HCT116 (cell line): ENCODE results near the gene UBE2H. TPM values are rescaled to one million over a fixed set of nuclear protein-coding genes. Genes with fewer than 3 reads are reported as not detected.
A peak's percentile ranks its signal among the peaks of the same experiment; 100 is the strongest.

Experiments used
- ATAC-seq: fragments of 200-7000 bp; cut with Tn5 transposase; 2 replicates; pipeline ENCODE4 v1.9.1; 2020; ENCODE audit warnings: mild to moderate bottlenecking, moderate library complexity
- BruUV-seq: library from RNA; stranded (reverse); fragments of 400-500 nt; replicated peaks from 2 replicates; lab custom pipeline; 2021; lab: Mats Ljungman, UMichigan
- CTCF ChIA-PET: fragments of 300-600 bp; sonication (Branson Sonifier 250); formaldehyde crosslinking; loops from one replicate; lab custom pipeline; 2021; ENCODE audit warnings: antibody characterized with exemption; lab: Charles Lee
- POLR2A ChIA-PET: fragments of 300-600, 350-600 bp; sonication (Branson Sonifier 250); formaldehyde crosslinking; loops from one replicate; lab custom pipeline; 2021; ENCODE audit warnings: antibody characterized with exemption; lab: Charles Lee
- RAD21 ChIA-PET, 2 experiments: fragments of 300-600 bp; sonication (Branson Sonifier 250); formaldehyde crosslinking; loops; one replicate each; lab custom pipeline; 2023; ENCODE audit warnings: low total read pairs in 2 of 2; ENCODE audit not compliant: uncharacterized antibody in 2 of 2, unreplicated experiment in 2 of 2, low non-redundant PET in 1 of 2; lab: Charles Lee
- DNase-seq: peaks from one replicate; pipeline ENCODE4 v3.0.0-alpha.2; 2010; ENCODE audit warnings: low read depth, low spot score
- H2AFZ ChIP-seq: fragments of 200-600 bp; shearing (Covaris generic), sonication (generic); 2 replicates; pipeline ENCODE4 v1.6.1; 2017; ENCODE audit warnings: low read depth, mixed run types, mixed read lengths, antibody characterized with exemption, low read length; ENCODE audit not compliant: poor library complexity, severe bottlenecking
- H3K27ac ChIP-seq: 2 replicates; pipeline ENCODE4 v1.5.1; 2012; ENCODE audit warnings: low read depth, low read length
- H3K27me3 ChIP-seq: fragments of 200-600 bp; sonication (generic); 2 replicates; pipeline ENCODE4 v1.6.1; 2016; ENCODE audit warnings: mixed run types, low read length, mixed read lengths; ENCODE audit not compliant: insufficient read depth
- H3K36me3 ChIP-seq, 2 experiments: fragments of 200-500 bp in 1 of 2; fragments of 200-600 bp in 1 of 2; sonication (Bioruptor generic) in 1 of 2; sonication (generic) in 1 of 2; 2 replicates each; pipeline versions ENCODE4 v1.5.1 to v1.6.1; 2014 to 2016; ENCODE audit warnings: low read length in 2 of 2, inconsistent platforms in 1 of 2, mixed read lengths in 1 of 2, mixed run types in 1 of 2; ENCODE audit not compliant: insufficient read depth in 2 of 2, control insufficient read depth in 1 of 2
- H3K4me1 ChIP-seq, 2 experiments: fragments of 200-600 bp in 1 of 2; sonication (generic) in 1 of 2; 2 replicates each; pipeline versions ENCODE4 v1.5.1 to v1.6.1; 2012 to 2017; ENCODE audit warnings: low read length in 2 of 2, inconsistent platforms in 1 of 2, mild to moderate bottlenecking in 1 of 2, mixed read lengths in 1 of 2, mixed run types in 1 of 2, moderate library complexity in 1 of 2; ENCODE audit not compliant: insufficient read depth in 2 of 2, control insufficient read depth in 1 of 2
- H3K4me2 ChIP-seq: fragments of 200-600 bp; sonication (generic); 2 replicates; pipeline ENCODE4 v1.6.1; 2017; ENCODE audit warnings: mixed run types, low read length, mixed read lengths
- H3K4me3 ChIP-seq, 2 experiments: fragments of 200-600 bp in 1 of 2; sonication (generic) in 1 of 2; replicated peaks in 1 of 2; 2 replicates each; pipeline ENCODE4 v1.5.1; 2011 to 2016; ENCODE audit warnings: low read length in 2 of 2, control low read depth in 1 of 2, low read depth in 1 of 2, mild to moderate bottlenecking in 1 of 2, mixed read lengths in 1 of 2, mixed run types in 1 of 2
- H3K79me2 ChIP-seq: fragments of 200-600 bp; sonication (generic); 2 replicates; pipeline ENCODE4 v1.6.1; 2017; ENCODE audit warnings: mild to moderate bottlenecking, mixed run types, low read length, moderate library complexity, mixed read lengths; ENCODE audit not compliant: insufficient read depth
- H3K9ac ChIP-seq: fragments of 200-600 bp; sonication (generic); 2 replicates; pipeline ENCODE4 v1.6.1; 2016; ENCODE audit warnings: low read length, mixed read lengths
- H3K9me2 ChIP-seq: fragments of 200-600 bp; sonication (generic), shearing (Covaris generic); 2 replicates; pipeline ENCODE4 v1.6.1; 2017; ENCODE audit warnings: mixed run types, mild to moderate bottlenecking, moderate library complexity; ENCODE audit not compliant: insufficient read depth
- H3K9me3 ChIP-seq, 2 experiments: fragments of 200-500 bp in 1 of 2; fragments of 200-600 bp in 1 of 2; sonication (Bioruptor generic) in 1 of 2; sonication (generic) in 1 of 2; 2 replicates each; pipeline ENCODE4 v1.6.1; 2014 to 2017; ENCODE audit warnings: low read length in 2 of 2, mixed read lengths in 2 of 2, inconsistent platforms in 1 of 2, low read depth in 1 of 2, mild to moderate bottlenecking in 1 of 2, mixed run types in 1 of 2, moderate library complexity in 1 of 2; ENCODE audit not compliant: control insufficient read depth in 1 of 2, insufficient read depth in 1 of 2
- H4K20me1 ChIP-seq: fragments of 200-600 bp; sonication (generic), shearing (Covaris generic); 2 replicates; pipeline ENCODE4 v1.6.1; 2017; ENCODE audit warnings: mixed run types, mild to moderate bottlenecking, moderate library complexity; ENCODE audit not compliant: insufficient read depth
- EGR1 ChIP-seq: IDR thresholded peaks from 2 replicates; pipeline ENCODE4 v1.6.1; 2012; ENCODE audit warnings: low read depth
- ELF1 ChIP-seq: IDR thresholded peaks from 2 replicates; pipeline ENCODE4 v1.6.1; 2012; ENCODE audit warnings: low read depth, borderline replicate concordance
- FOSL1 ChIP-seq: IDR thresholded peaks from 2 replicates; pipeline ENCODE4 v1.6.1; 2012; ENCODE audit warnings: low read depth
- JUND ChIP-seq: IDR thresholded peaks from 2 replicates; pipeline ENCODE4 v1.6.1; 2012
- POLR2A ChIP-seq: IDR thresholded peaks from 2 replicates; pipeline ENCODE4 v1.7.0; 2011; ENCODE audit warnings: borderline replicate concordance; ENCODE audit not compliant: insufficient read depth, insufficient read length; ENCODE audit errors: extremely low read depth
- SP1 ChIP-seq: IDR thresholded peaks from 2 replicates; pipeline ENCODE4 v1.6.1; 2012; ENCODE audit warnings: low read depth
- TCF7L2 ChIP-seq: IDR thresholded peaks from 2 replicates; pipeline ENCODE4 v1.7.0; 2011; ENCODE audit warnings: borderline replicate concordance, inconsistent platforms; ENCODE audit not compliant: insufficient read depth, insufficient read length; ENCODE audit errors: extremely low read depth
- YY1 ChIP-seq: IDR thresholded peaks from 2 replicates; pipeline ENCODE4 v1.6.1; 2011; ENCODE audit warnings: low read length, low read depth, moderate library complexity, mild to moderate bottlenecking; ENCODE audit not compliant: insufficient replicate concordance; ENCODE audit errors: extremely low read depth
- intact Hi-C: fragments of 100-400 bp; cut with micrococcal nuclease; formaldehyde crosslinking; loops from 2 replicates; pipeline ENCODE4 v1.10.0; 2022
- total RNA-seq: library from RNA; stranded (reverse); gene quantifications from one replicate; pipeline ENCODE4 v1.2.1, GENCODE V29; 2021; ENCODE audit not compliant: unreplicated experiment
- TF ChIP-seq, protein P1 (sequence below): IDR thresholded peaks from 2 replicates; pipeline ENCODE4 v1.6.1; 2011; ENCODE audit warnings: mild to moderate bottlenecking, low read length, moderate library complexity; ENCODE audit not compliant: insufficient replicate concordance; ENCODE audit errors: extremely low read depth
- TF ChIP-seq, protein P2 (sequence below): IDR thresholded peaks from 2 replicates; pipeline ENCODE4 v1.6.1; 2012; ENCODE audit warnings: low read depth
- TF ChIP-seq, protein P3 (sequence below): IDR thresholded peaks from 2 replicates; pipeline ENCODE4 v1.6.1; 2012

UBE2H gene
- total RNA-seq, 1 experiment from 2014 or later = 117 TPM

DNA sequence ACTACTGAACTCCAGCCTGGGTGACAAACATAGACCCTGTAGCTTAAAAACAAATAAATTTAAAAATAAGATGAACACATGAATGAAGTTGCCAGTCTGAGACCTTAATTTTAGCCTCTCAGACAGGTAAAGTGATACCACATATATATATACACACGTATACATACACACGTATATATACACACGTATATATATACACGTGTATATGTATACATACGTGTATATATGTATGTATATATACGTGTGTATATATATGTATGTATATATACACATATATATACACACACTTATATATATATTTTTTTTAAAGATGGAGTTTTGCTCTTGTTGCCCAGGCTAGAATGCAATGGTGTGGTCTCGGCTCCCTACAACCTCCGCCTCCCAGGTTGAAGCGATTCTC lies 62.7 kb downstream of the UBE2H start (continued):
- no peak for TF ChIP-seq YY1

DNA sequence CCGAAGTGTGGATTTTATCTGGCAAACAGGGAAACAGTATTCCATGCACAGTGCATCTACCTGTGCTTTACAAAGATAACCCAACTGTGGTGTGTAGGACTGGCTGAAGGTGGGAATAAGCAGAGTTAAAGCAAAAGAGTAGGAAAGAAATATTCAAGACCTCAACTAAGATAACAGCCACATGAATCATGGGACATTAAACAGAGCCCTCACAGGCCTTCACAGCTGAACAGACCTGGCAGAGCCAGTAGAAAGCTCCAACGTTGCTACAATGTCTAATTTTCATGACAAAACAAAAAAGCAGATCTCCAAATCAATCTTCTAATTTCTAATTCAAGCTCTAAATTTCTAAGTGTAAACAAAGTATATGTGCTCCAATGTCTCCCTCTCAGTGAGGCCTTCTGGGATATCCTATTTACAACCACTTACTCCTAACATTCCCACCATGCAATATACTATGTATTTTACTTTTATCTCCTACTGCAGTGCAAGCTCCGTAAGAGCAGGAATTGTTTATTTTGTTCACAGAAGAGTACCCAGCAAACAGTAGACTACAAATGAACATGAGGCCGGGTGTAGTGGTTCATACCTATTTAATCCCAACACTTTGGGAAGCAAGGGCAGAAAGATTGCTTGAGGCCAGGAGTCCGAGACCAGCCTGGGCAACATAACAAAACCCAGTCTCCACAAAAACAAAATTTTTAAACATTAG lies 63.5 kb downstream of the UBE2H start:
- Histone ChIP-seq H3K4me2 (no peak overlapping the region), H3K4me3 (no peak overlapping the region), H3K9me3 (no peaks in the 10 kb centered on the region), H3K4me1 (peaks cover 41 to 55% of the 10 kb centered on the region in 2 experiments; a peak in 3 of 4 replicates), H2AFZ (no peak overlapping the region), H3K79me2 (peaks cover 81% of the 10 kb centered on the region), H4K20me1 (no peaks in the 10 kb centered on the region), H3K27me3 (no peaks in the 10 kb centered on the region), H3K36me3 (0 out of 4 replicates have a peak, but pooled peaks cover 0 to 3% of the 10 kb centered on the region in 2 experiments), H3K9ac (no peak overlapping the region), H3K27ac (peak overlapping the region; percentile 16; the same call in 1 of the 2 replicates), H3K9me2 (no peaks in the 10 kb centered on the region)
- TF ChIP-seq FOSL1 = no peak
- TF ChIP-seq, protein P1, sequence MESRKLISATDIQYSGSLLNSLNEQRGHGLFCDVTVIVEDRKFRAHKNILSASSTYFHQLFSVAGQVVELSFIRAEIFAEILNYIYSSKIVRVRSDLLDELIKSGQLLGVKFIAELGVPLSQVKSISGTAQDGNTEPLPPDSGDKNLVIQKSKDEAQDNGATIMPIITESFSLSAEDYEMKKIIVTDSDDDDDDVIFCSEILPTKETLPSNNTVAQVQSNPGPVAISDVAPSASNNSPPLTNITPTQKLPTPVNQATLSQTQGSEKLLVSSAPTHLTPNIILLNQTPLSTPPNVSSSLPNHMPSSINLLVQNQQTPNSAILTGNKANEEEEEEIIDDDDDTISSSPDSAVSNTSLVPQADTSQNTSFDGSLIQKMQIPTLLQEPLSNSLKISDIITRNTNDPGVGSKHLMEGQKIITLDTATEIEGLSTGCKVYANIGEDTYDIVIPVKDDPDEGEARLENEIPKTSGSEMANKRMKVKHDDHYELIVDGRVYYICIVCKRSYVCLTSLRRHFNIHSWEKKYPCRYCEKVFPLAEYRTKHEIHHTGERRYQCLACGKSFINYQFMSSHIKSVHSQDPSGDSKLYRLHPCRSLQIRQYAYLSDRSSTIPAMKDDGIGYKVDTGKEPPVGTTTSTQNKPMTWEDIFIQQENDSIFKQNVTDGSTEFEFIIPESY = no peak
- TF ChIP-seq, protein P2, sequence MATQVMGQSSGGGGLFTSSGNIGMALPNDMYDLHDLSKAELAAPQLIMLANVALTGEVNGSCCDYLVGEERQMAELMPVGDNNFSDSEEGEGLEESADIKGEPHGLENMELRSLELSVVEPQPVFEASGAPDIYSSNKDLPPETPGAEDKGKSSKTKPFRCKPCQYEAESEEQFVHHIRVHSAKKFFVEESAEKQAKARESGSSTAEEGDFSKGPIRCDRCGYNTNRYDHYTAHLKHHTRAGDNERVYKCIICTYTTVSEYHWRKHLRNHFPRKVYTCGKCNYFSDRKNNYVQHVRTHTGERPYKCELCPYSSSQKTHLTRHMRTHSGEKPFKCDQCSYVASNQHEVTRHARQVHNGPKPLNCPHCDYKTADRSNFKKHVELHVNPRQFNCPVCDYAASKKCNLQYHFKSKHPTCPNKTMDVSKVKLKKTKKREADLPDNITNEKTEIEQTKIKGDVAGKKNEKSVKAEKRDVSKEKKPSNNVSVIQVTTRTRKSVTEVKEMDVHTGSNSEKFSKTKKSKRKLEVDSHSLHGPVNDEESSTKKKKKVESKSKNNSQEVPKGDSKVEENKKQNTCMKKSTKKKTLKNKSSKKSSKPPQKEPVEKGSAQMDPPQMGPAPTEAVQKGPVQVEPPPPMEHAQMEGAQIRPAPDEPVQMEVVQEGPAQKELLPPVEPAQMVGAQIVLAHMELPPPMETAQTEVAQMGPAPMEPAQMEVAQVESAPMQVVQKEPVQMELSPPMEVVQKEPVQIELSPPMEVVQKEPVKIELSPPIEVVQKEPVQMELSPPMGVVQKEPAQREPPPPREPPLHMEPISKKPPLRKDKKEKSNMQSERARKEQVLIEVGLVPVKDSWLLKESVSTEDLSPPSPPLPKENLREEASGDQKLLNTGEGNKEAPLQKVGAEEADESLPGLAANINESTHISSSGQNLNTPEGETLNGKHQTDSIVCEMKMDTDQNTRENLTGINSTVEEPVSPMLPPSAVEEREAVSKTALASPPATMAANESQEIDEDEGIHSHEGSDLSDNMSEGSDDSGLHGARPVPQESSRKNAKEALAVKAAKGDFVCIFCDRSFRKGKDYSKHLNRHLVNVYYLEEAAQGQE = no peak
- no peak for TF ChIP-seq SP1
- TF ChIP-seq TCF7L2 = no peak
- no peak for TF ChIP-seq ELF1
- no peak for TF ChIP-seq EGR1
- TF ChIP-seq JUND = no peak
- TF ChIP-seq POLR2A = no peak
- TF ChIP-seq, protein P3, sequence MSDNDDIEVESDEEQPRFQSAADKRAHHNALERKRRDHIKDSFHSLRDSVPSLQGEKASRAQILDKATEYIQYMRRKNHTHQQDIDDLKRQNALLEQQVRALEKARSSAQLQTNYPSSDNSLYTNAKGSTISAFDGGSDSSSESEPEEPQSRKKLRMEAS = no peak
- DNase-seq = no peak
- POLR2A ChIA-PET = interaction anchor here (1.3 kb wide), 1 partner anchor 9 kb away, joined by 4 read pairs; no protein-coding TSS in a partner anchor
- CTCF ChIA-PET = no interaction called here
- no peak for ATAC-seq
- BruUV-seq = no TSS peak
- intact Hi-C loops = no loop called here
- RAD21 ChIA-PET = no interaction called here
